Measurements from ENCODE around the gene SPRED1.

- TF ChIP-seq CTCF (conservative IDR thresholded peaks at IDR 0.05; ENCODE audit: low read length) (no peak), EZH2phosphoT487 (IDR thresholded peaks at IDR 0.05; ENCODE audit: borderline replicate concordance) (no peak)
Observed at GRCh38 chr15:38252481-38253350, at the start of gene SPRED1.
